ENCODE measurements around the gene CMTR1.

CMTR1 gene

GRCh38 chr6:37456816-37457560 is 24.0 kb downstream of the CMTR1 start:
- no peaks in the 10 kb centered on the region; the same call in 1 of the 2 replicates for H3K9me3 ChIP-seq (ENCODE audit: control insufficient read depth, insufficient read depth, low read length)
- no peaks in the 10 kb centered on the region for H3K4me1 ChIP-seq (ENCODE audit: control insufficient read depth, insufficient read depth, low read length)
- peaks cover 77% of the 10 kb centered on the region for H3K36me3 ChIP-seq (ENCODE audit: control insufficient read depth, insufficient read depth, low read length)
- no peak overlapping the region for H3K9ac ChIP-seq (ENCODE audit: low read depth, low read length)
- no peak overlapping the region for H3K4me3 ChIP-seq (ENCODE audit: low read depth, low read length)
- H3K27me3 ChIP-seq (ENCODE audit: control insufficient read depth, insufficient read depth, low read length), result no peaks in the 10 kb centered on the region
- H3K27ac ChIP-seq (ENCODE audit: low read depth, low read length), result no peak overlapping the region

GRCh38 chr6:37459981-37460800 is 27.2 kb downstream of the CMTR1 start:
- Histone ChIP-seq H3K36me3 (ENCODE audit: control insufficient read depth, insufficient read depth, low read length) (peaks cover 72% of the 10 kb centered on the region), H3K27ac (ENCODE audit: low read depth, low read length) (peak overlapping the region; percentile 69), H3K4me3 (ENCODE audit: low read depth, low read length) (no peak overlapping the region)

GRCh38 chr6:37460805-37461204 is 27.8 kb downstream of the CMTR1 start:
- H3K9me3 ChIP-seq (ENCODE audit: control insufficient read depth, insufficient read depth, low read length), result no peaks in the 10 kb centered on the region; the same call in 1 of the 2 replicates
- no peak overlapping the region for H3K9ac ChIP-seq (ENCODE audit: low read depth, low read length)
- H3K27me3 ChIP-seq (ENCODE audit: control insufficient read depth, insufficient read depth, low read length), result no peaks in the 10 kb centered on the region
- peaks cover 66% of the 10 kb centered on the region for H3K36me3 ChIP-seq (ENCODE audit: control insufficient read depth, insufficient read depth, low read length)
- H3K4me3 ChIP-seq (ENCODE audit: low read depth, low read length), result no peak overlapping the region
- H3K4me1 ChIP-seq (ENCODE audit: control insufficient read depth, insufficient read depth, low read length), result no peaks in the 10 kb centered on the region
- peak overlapping the region; percentile 69 for H3K27ac ChIP-seq (ENCODE audit: low read depth, low read length)

More at GRCh38 chr6:37459981-37460800, 27.2 kb downstream of the CMTR1 start:
- H3K4me1 ChIP-seq (ENCODE audit: control insufficient read depth, insufficient read depth, low read length), result no peaks in the 10 kb centered on the region
- H3K9ac ChIP-seq (ENCODE audit: low read depth, low read length), result no peak overlapping the region
- no peaks in the 10 kb centered on the region; the same call in 1 of the 2 replicates for H3K9me3 ChIP-seq (ENCODE audit: control insufficient read depth, insufficient read depth, low read length)
- H3K27me3 ChIP-seq (ENCODE audit: control insufficient read depth, insufficient read depth, low read length), result no peaks in the 10 kb centered on the region

- Histone ChIP-seq H3K27me3 (ENCODE audit: control insufficient read depth, insufficient read depth, low read length) (no peaks in the 10 kb centered on the region), H3K36me3 (ENCODE audit: control insufficient read depth, insufficient read depth, low read length) (peaks cover 57% of the 10 kb centered on the region), H3K4me3 (ENCODE audit: low read depth, low read length) (no peak overlapping the region), H3K9ac (ENCODE audit: low read depth, low read length) (no peak overlapping the region), H3K4me1 (ENCODE audit: control insufficient read depth, insufficient read depth, low read length) (no peaks in the 10 kb centered on the region), H3K9me3 (ENCODE audit: control insufficient read depth, insufficient read depth, low read length) (no peaks in the 10 kb centered on the region; the same call in 1 of the 2 replicates), H3K27ac (ENCODE audit: low read depth, low read length) (no peak overlapping the region)
Measured at GRCh38 chr6:37463110-37463509, 30.1 kb downstream of the CMTR1 start.

GRCh38 chr6:37467718-37468117 is 34.7 kb downstream of the CMTR1 start:
- Histone ChIP-seq H3K9ac (ENCODE audit: low read depth, low read length) (no peak overlapping the region), H3K36me3 (ENCODE audit: control insufficient read depth, insufficient read depth, low read length) (peaks cover 34% of the 10 kb centered on the region), H3K4me3 (ENCODE audit: low read depth, low read length) (no peak overlapping the region), H3K9me3 (ENCODE audit: control insufficient read depth, insufficient read depth, low read length) (no peaks in the 10 kb centered on the region), H3K4me1 (ENCODE audit: control insufficient read depth, insufficient read depth, low read length) (no peaks in the 10 kb centered on the region), H3K27ac (ENCODE audit: low read depth, low read length) (no peak overlapping the region), H3K27me3 (ENCODE audit: control insufficient read depth, insufficient read depth, low read length) (no peaks in the 10 kb centered on the region)

- H3K27me3 ChIP-seq (ENCODE audit: control insufficient read depth, insufficient read depth, low read length), result no peaks in the 10 kb centered on the region
- H3K9me3 ChIP-seq (ENCODE audit: control insufficient read depth, insufficient read depth, low read length), result no peaks in the 10 kb centered on the region
- no peak overlapping the region for H3K9ac ChIP-seq (ENCODE audit: low read depth, low read length)
- no peak overlapping the region for H3K4me3 ChIP-seq (ENCODE audit: low read depth, low read length)
- no peaks in the 10 kb centered on the region for H3K4me1 ChIP-seq (ENCODE audit: control insufficient read depth, insufficient read depth, low read length)
- H3K36me3 ChIP-seq (ENCODE audit: control insufficient read depth, insufficient read depth, low read length), result peaks cover 76% of the 10 kb centered on the region
- H3K27ac ChIP-seq (ENCODE audit: low read depth, low read length), result no peak overlapping the region
Measured at GRCh38 chr6:37473364-37474095, 40.5 kb downstream of the CMTR1 start.

GRCh38 chr6:37474316-37474715 is 41.3 kb downstream of the CMTR1 start:
- Histone ChIP-seq H3K27me3 (ENCODE audit: control insufficient read depth, insufficient read depth, low read length) (no peaks in the 10 kb centered on the region), H3K9me3 (ENCODE audit: control insufficient read depth, insufficient read depth, low read length) (no peaks in the 10 kb centered on the region), H3K4me1 (ENCODE audit: control insufficient read depth, insufficient read depth, low read length) (no peaks in the 10 kb centered on the region), H3K27ac (ENCODE audit: low read depth, low read length) (no peak overlapping the region), H3K36me3 (ENCODE audit: control insufficient read depth, insufficient read depth, low read length) (peaks cover 84% of the 10 kb centered on the region), H3K9ac (ENCODE audit: low read depth, low read length) (no peak overlapping the region), H3K4me3 (ENCODE audit: low read depth, low read length) (no peak overlapping the region)

- no peak overlapping the region for H3K27ac ChIP-seq (ENCODE audit: low read depth, low read length)
- no peaks in the 10 kb centered on the region for H3K9me3 ChIP-seq (ENCODE audit: control insufficient read depth, insufficient read depth, low read length)
- no peaks in the 10 kb centered on the region for H3K27me3 ChIP-seq (ENCODE audit: control insufficient read depth, insufficient read depth, low read length)
- peaks cover 78% of the 10 kb centered on the region for H3K36me3 ChIP-seq (ENCODE audit: control insufficient read depth, insufficient read depth, low read length)
- H3K4me3 ChIP-seq (ENCODE audit: low read depth, low read length), result no peak overlapping the region
- peaks cover 16% of the 10 kb centered on the region for H3K4me1 ChIP-seq (ENCODE audit: control insufficient read depth, insufficient read depth, low read length)
- H3K9ac ChIP-seq (ENCODE audit: low read depth, low read length), result no peak overlapping the region
Measured at GRCh38 chr6:37477191-37477590, 44.2 kb downstream of the CMTR1 start.

- H3K36me3 ChIP-seq (ENCODE audit: control insufficient read depth, insufficient read depth, low read length), result peaks cover 76% of the 10 kb centered on the region
- no peaks in the 10 kb centered on the region for H3K9me3 ChIP-seq (ENCODE audit: control insufficient read depth, insufficient read depth, low read length)
- H3K27ac ChIP-seq (ENCODE audit: low read depth, low read length), result no peak overlapping the region
- no peak overlapping the region for H3K4me3 ChIP-seq (ENCODE audit: low read depth, low read length)
- no peak overlapping the region for H3K9ac ChIP-seq (ENCODE audit: low read depth, low read length)
- no peaks in the 10 kb centered on the region for H3K27me3 ChIP-seq (ENCODE audit: control insufficient read depth, insufficient read depth, low read length)
- peaks cover 16% of the 10 kb centered on the region for H3K4me1 ChIP-seq (ENCODE audit: control insufficient read depth, insufficient read depth, low read length)
Measured at GRCh38 chr6:37477656-37478435, 44.8 kb downstream of the CMTR1 start.

- Histone ChIP-seq H3K4me3 (ENCODE audit: low read depth, low read length) (no peak overlapping the region), H3K36me3 (ENCODE audit: control insufficient read depth, insufficient read depth, low read length) (peaks cover 68% of the 10 kb centered on the region), H3K9me3 (ENCODE audit: control insufficient read depth, insufficient read depth, low read length) (no peaks in the 10 kb centered on the region), H3K27ac (ENCODE audit: low read depth, low read length) (no peak overlapping the region), H3K4me1 (ENCODE audit: control insufficient read depth, insufficient read depth, low read length) (peaks cover 16% of the 10 kb centered on the region), H3K9ac (ENCODE audit: low read depth, low read length) (no peak overlapping the region), H3K27me3 (ENCODE audit: control insufficient read depth, insufficient read depth, low read length) (no peaks in the 10 kb centered on the region)
Measured at GRCh38 chr6:37478827-37479226, 45.8 kb downstream of the CMTR1 start.

Data from HUES48 (cell line).